Measurements from ENCODE around the gene KCNQ2.

- TF ChIP-seq CTCF (IDR thresholded peaks at IDR 0.05; ENCODE audit: low read depth, low read length) (no peak), EZH2phosphoT487 (IDR thresholded peaks at IDR 0.05; ENCODE audit: low read depth) (no peak)
Observed at GRCh38 chr20:63363981-63364561, 108.4 kb downstream of the KCNQ2 start.

Data from OCI-LY3 (cell line).